PC-3 (cell line): ENCODE data around the gene PTPRD. TPM values are rescaled to one million over a fixed set of nuclear protein-coding genes. Genes with fewer than 3 reads are reported as not detected.

Source experiments
- ATAC-seq: fragments of 200-7000 bp; cut with Tn5 transposase; 2 replicates; pipeline ENCODE4 v1.9.1; 2020; ENCODE audit warnings: mild to moderate bottlenecking, moderate library complexity
- BruUV-seq: library from RNA; stranded (reverse); fragments of 400-500 nt; replicated peaks from 2 replicates; lab custom pipeline; 2021; lab: Mats Ljungman, UMichigan
- CTCF ChIA-PET: fragments of 300-600 bp; sonication (Branson Sonifier 250); formaldehyde crosslinking; loops from one replicate; lab custom pipeline; 2022; ENCODE audit warnings: antibody characterized with exemption; lab: Charles Lee
- POLR2A ChIA-PET: fragments of 300-600 bp; sonication (Branson Sonifier 250); formaldehyde crosslinking; loops from one replicate; lab custom pipeline; 2022; ENCODE audit warnings: antibody characterized with exemption; ENCODE audit not compliant: unreplicated experiment; lab: Charles Lee
- DNase-seq: peaks from one replicate; pipeline ENCODE4 v3.0.0-alpha.2; 2015
- H2AFZ ChIP-seq: fragments of 300-600 bp; sonication (generic); 2 replicates; pipeline ENCODE4 v1.6.0; 2016; ENCODE audit warnings: antibody characterized with exemption, low read length
- H3F3A ChIP-seq: fragments of 300-600 bp; sonication (generic); one replicate; pipeline ENCODE4 v1.6.0; 2017; ENCODE audit warnings: antibody characterized with exemption, low read length, control low read depth, mild to moderate bottlenecking; ENCODE audit not compliant: unreplicated experiment
- H3K27ac ChIP-seq: fragments of 300-600 bp; sonication (generic); 2 replicates; pipeline ENCODE4 v1.5.1; 2016; ENCODE audit warnings: mild to moderate bottlenecking, low read length
- H3K27me3 ChIP-seq: fragments of 300-600 bp; sonication (generic); 2 replicates; pipeline ENCODE4 v1.6.1; 2016; ENCODE audit warnings: low read length, mixed read lengths
- H3K36me3 ChIP-seq: fragments of 300-600 bp; sonication (generic); 2 replicates; pipeline ENCODE4 v1.6.1; 2016; ENCODE audit warnings: low read depth, mixed run types, low read length, mixed read lengths
- H3K4me1 ChIP-seq: fragments of 300-600 bp; sonication (generic); 2 replicates; pipeline ENCODE4 v1.5.1; 2016; ENCODE audit warnings: low read length; ENCODE audit not compliant: insufficient read depth
- H3K4me2 ChIP-seq: fragments of 300-600 bp; sonication (generic); 2 replicates; pipeline ENCODE4 v1.6.0; 2016; ENCODE audit warnings: low read length
- H3K4me3 ChIP-seq: fragments of 300-600 bp; sonication (generic); 2 replicates; pipeline ENCODE4 v1.5.1; 2016; ENCODE audit warnings: mild to moderate bottlenecking, low read length, mixed read lengths
- H3K79me2 ChIP-seq: fragments of 300-600 bp; sonication (generic); 2 replicates; pipeline ENCODE4 v1.6.1; 2017; ENCODE audit warnings: low read length, mixed read lengths
- H3K9ac ChIP-seq: fragments of 300-600 bp; sonication (generic); 2 replicates; pipeline ENCODE4 v1.6.0; 2016; ENCODE audit warnings: mild to moderate bottlenecking, low read length
- H3K9me2 ChIP-seq: fragments of 300-600 bp; sonication (generic); replicated peaks from 2 replicates; pipeline ENCODE4 v1.6.1; 2016; ENCODE audit warnings: mixed run types, low read length, mixed read lengths
- H3K9me3 ChIP-seq: fragments of 300-600 bp; sonication (generic); 2 replicates; pipeline ENCODE4 v1.6.1; 2016; ENCODE audit warnings: low read length, mixed read lengths
- H4K20me1 ChIP-seq: fragments of 300-600 bp; sonication (generic); 2 replicates; pipeline ENCODE4 v1.6.1; 2016; ENCODE audit warnings: low read length, mixed read lengths
- EZH2 ChIP-seq: fragments of 300-600 bp; sonication (generic); IDR thresholded peaks from one replicate; pipeline ENCODE4 v1.6.1; 2017; ENCODE audit warnings: antibody characterized with exemption, mild to moderate bottlenecking, low read length; ENCODE audit not compliant: unreplicated experiment
- EZH2phosphoT487 ChIP-seq: fragments of 300-600 bp; sonication (generic); IDR thresholded peaks from 2 replicates; pipeline ENCODE4 v1.6.1; 2018; ENCODE audit warnings: mild to moderate bottlenecking, antibody characterized with exemption, low read length, borderline replicate concordance
- intact Hi-C: fragments of 100-400 bp; cut with micrococcal nuclease; formaldehyde crosslinking; loops from 2 replicates; pipeline ENCODE4 v1.9.0; 2023
- total RNA-seq: library from RNA; depleted of rRNA; stranded (reverse); fragments of >200 nt; gene quantifications from 2 replicates; pipeline ENCODE4 v1.2.3, GENCODE V29; 2014
- TF ChIP-seq, protein P1 (sequence below): fragments of 300-600 bp; sonication (generic); conservative IDR thresholded peaks from 2 replicates; pipeline ENCODE4 v1.5.1; 2017; ENCODE audit warnings: antibody characterized with exemption, low read depth, mild to moderate bottlenecking, low read length

The PTPRD gene
- total RNA-seq, 1 experiment from 2014 or later, result not detected

DNA sequence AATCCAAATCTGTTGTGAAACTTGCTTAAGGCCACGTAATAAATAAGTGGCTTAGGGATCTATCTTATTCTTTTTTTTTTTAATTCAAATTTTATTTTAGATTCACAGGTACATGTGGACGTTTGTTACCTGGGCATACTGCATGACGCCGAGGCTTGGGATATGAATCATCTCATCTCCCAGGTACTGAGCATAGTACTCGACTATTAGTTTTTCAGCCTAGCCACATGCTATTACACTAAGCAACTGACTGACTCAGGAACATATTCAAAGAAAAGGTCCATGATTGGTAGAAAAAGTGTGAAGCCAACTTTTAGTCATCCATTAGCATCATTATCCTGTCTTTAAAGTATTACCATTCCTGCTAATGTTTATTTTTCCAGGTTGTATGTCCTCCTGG is 1709.7 kb downstream of the PTPRD start:
- H3K9me2 ChIP-seq, result no peaks in the 10 kb centered on the region
- no peaks in the 10 kb centered on the region for H4K20me1 ChIP-seq
- no peaks in the 10 kb centered on the region for H3K9me3 ChIP-seq
- no peaks in the 10 kb centered on the region for H3K79me2 ChIP-seq
- no peak overlapping the region for H3K4me3 ChIP-seq
- no peaks in the 10 kb centered on the region for H3F3A ChIP-seq
- DNase-seq, result no peak
- no TSS peak for BruUV-seq
- no peak for TF ChIP-seq EZH2
- TF ChIP-seq, protein P1, sequence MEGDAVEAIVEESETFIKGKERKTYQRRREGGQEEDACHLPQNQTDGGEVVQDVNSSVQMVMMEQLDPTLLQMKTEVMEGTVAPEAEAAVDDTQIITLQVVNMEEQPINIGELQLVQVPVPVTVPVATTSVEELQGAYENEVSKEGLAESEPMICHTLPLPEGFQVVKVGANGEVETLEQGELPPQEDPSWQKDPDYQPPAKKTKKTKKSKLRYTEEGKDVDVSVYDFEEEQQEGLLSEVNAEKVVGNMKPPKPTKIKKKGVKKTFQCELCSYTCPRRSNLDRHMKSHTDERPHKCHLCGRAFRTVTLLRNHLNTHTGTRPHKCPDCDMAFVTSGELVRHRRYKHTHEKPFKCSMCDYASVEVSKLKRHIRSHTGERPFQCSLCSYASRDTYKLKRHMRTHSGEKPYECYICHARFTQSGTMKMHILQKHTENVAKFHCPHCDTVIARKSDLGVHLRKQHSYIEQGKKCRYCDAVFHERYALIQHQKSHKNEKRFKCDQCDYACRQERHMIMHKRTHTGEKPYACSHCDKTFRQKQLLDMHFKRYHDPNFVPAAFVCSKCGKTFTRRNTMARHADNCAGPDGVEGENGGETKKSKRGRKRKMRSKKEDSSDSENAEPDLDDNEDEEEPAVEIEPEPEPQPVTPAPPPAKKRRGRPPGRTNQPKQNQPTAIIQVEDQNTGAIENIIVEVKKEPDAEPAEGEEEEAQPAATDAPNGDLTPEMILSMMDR, result no peak
- no peak for TF ChIP-seq EZH2phosphoT487
- no peaks in the 10 kb centered on the region for H3K27me3 ChIP-seq
- no peaks in the 10 kb centered on the region for H3K36me3 ChIP-seq
- no peaks in the 10 kb centered on the region for H3K4me1 ChIP-seq
- POLR2A ChIA-PET, result no interaction called here
- CTCF ChIA-PET, result no interaction called here
- no peak overlapping the region for H2AFZ ChIP-seq
- ATAC-seq, result no peak
- H3K27ac ChIP-seq, result no peak overlapping the region
- intact Hi-C loops, result no loop called here
- H3K9ac ChIP-seq, result no peak overlapping the region
- no peak overlapping the region for H3K4me2 ChIP-seq

DNA sequence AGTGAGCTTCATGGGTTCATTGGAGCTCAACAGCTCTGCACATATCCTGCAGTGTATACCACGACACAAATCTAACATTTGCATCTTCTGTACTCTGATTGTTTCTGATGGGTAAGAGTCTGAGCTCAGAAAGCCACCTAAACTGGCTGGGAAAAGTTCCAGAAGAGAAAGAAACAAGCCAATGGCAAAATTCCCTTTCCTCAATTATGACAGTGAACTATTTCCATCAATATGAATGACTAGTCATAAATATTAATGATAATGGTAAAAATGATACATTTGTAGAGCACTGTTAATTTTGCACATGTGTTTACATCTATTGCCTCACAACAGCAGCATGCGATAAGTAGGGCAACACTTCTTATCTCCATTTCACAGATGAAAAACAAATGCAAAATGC is 1711.7 kb downstream of the PTPRD start:
- H2AFZ ChIP-seq, result no peak overlapping the region
- ATAC-seq (no peak), DNase-seq (no peak)
- CTCF ChIA-PET, result no interaction called here
- H3F3A ChIP-seq, result no peaks in the 10 kb centered on the region
- no peaks in the 10 kb centered on the region for H3K9me3 ChIP-seq
- TF ChIP-seq, protein P1, result no peak
- TF ChIP-seq EZH2phosphoT487 (no peak), EZH2 (no peak)
- POLR2A ChIA-PET, result no interaction called here
- no peak overlapping the region for H3K9ac ChIP-seq
- no peaks in the 10 kb centered on the region for H4K20me1 ChIP-seq
- intact Hi-C loops, result no loop called here
- H3K36me3 ChIP-seq, result no peaks in the 10 kb centered on the region
- no peaks in the 10 kb centered on the region for H3K79me2 ChIP-seq
- no peaks in the 10 kb centered on the region for H3K9me2 ChIP-seq
- no peak overlapping the region for H3K27ac ChIP-seq
- no TSS peak for BruUV-seq
- no peaks in the 10 kb centered on the region for H3K27me3 ChIP-seq
- H3K4me2 ChIP-seq, result no peak overlapping the region
- no peak overlapping the region for H3K4me3 ChIP-seq
- no peaks in the 10 kb centered on the region for H3K4me1 ChIP-seq

DNA sequence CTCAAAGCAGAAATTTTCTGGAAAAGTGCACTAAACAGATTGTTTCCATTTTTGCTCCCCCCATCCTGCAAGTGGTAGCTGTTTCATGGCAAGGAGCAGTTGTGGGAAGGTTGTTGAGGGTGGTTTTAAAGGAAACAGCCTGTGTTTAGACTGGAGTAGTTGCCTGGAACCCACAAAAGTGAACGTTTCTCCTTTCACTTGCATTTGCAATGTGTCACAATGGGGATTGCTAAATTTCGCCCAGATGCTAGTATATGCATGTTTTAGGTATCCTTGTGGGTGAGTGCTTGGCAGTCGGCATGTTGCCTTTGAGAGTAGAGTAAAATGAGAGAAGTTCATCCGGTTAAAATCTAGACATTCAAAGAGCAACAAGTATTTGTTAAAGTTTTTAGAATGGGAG is 1713.3 kb downstream of the PTPRD start:
- no peak overlapping the region for H3K4me2 ChIP-seq
- ChIA-PET CTCF (no interaction called here), POLR2A (no interaction called here)
- H3K9me2 ChIP-seq, result no peaks in the 10 kb centered on the region
- H3K4me3 ChIP-seq, result no peak overlapping the region
- no TSS peak for BruUV-seq
- TF ChIP-seq, protein P1, result no peak
- TF ChIP-seq EZH2phosphoT487 (no peak), EZH2 (no peak)
- DNase-seq, result no peak
- no peak overlapping the region for H2AFZ ChIP-seq
- ATAC-seq, result no peak
- H3K79me2 ChIP-seq, result no peaks in the 10 kb centered on the region
- no peaks in the 10 kb centered on the region for H4K20me1 ChIP-seq
- H3K9ac ChIP-seq, result no peak overlapping the region
- H3K4me1 ChIP-seq, result no peaks in the 10 kb centered on the region
- intact Hi-C loops, result no loop called here
- no peaks in the 10 kb centered on the region for H3F3A ChIP-seq
- no peak overlapping the region for H3K27ac ChIP-seq
- no peaks in the 10 kb centered on the region for H3K27me3 ChIP-seq
- no peaks in the 10 kb centered on the region for H3K9me3 ChIP-seq
- no peaks in the 10 kb centered on the region; the same call in 1 of the 2 replicates for H3K36me3 ChIP-seq
